HCT116 (cell line): Measurements from ENCODE around the gene MEF2B.

Experiments used
- CEBPB ChIP-seq: IDR thresholded peaks from 2 replicates; pipeline ENCODE4 v1.6.1; 2012; ENCODE audit warnings: low read depth
- CTCF ChIP-seq, 3 experiments: fragments of 200-600 bp in 1 of 3; sonication (generic) in 1 of 3; IDR thresholded peaks in 2 of 3; conservative IDR thresholded peaks in 1 of 3; 2 replicates each; pipeline ENCODE4 v1.5.1; 2012 to 2017; ENCODE audit warnings: low read depth in 2 of 3, low read length in 2 of 3, antibody characterized with exemption in 1 of 3, borderline replicate concordance in 1 of 3, control low read depth in 1 of 3, mild to moderate bottlenecking in 1 of 3, mixed read lengths in 1 of 3, mixed run types in 1 of 3, moderate library complexity in 1 of 3; ENCODE audit not compliant: insufficient read depth in 1 of 3
- EZH2phosphoT487 ChIP-seq: fragments of 200-600 bp; IDR thresholded peaks from 2 replicates; pipeline ENCODE4 v1.6.1; 2018; ENCODE audit warnings: antibody characterized with exemption, borderline replicate concordance
- POLR2A ChIP-seq: IDR thresholded peaks from 2 replicates; pipeline ENCODE4 v1.7.0; 2011; ENCODE audit warnings: borderline replicate concordance; ENCODE audit not compliant: insufficient read depth, insufficient read length; ENCODE audit errors: extremely low read depth
- POLR2AphosphoS5 ChIP-seq: IDR thresholded peaks from 2 replicates; pipeline ENCODE4 v1.6.1; 2011; ENCODE audit warnings: mild to moderate bottlenecking, low read depth, low read length, moderate library complexity
- RAD21 ChIP-seq: IDR thresholded peaks from 2 replicates; pipeline ENCODE4 v1.6.1; 2012; ENCODE audit warnings: low read depth, mild to moderate bottlenecking
- REST ChIP-seq: IDR thresholded peaks from 2 replicates; pipeline ENCODE4 v1.6.1; 2012; ENCODE audit warnings: low read depth
- ZBTB33 ChIP-seq: IDR thresholded peaks from 2 replicates; pipeline ENCODE4 v1.6.1; 2011; ENCODE audit warnings: mild to moderate bottlenecking, low read length, moderate library complexity; ENCODE audit not compliant: insufficient replicate concordance; ENCODE audit errors: extremely low read depth

- TF ChIP-seq CTCF (IDR thresholded peaks at IDR 0.05 in 2 of 3, conservative IDR thresholded peaks at IDR 0.05 in 1 of 3; ENCODE audit: borderline replicate concordance in 1 of 3, insufficient read depth in 1 of 3, low read depth in 2 of 3, low read length in 2 of 3) (no peak), POLR2A (no peak), RAD21 (no peak), POLR2AphosphoS5 (no peak), EZH2phosphoT487 (no peak), ZBTB33 (no peak), REST (no peak), CEBPB (no peak)
These were observed 45.7 kb upstream of the MEF2B start for GRCh38 chr19:19215792-19216191.
